ENCODE measurements around the gene MACO1. TPM values are rescaled to one million over a fixed set of nuclear protein-coding genes. Genes with fewer than 3 reads are reported as not detected.

MACO1 gene
- total and polyA plus RNA-seq, 10 of the 15 experiments (the other 5 are each of a cell fraction or from before 2014, with no cell fraction given) = 3.2 to 19.8 (median 10.3) TPM

- TF ChIP-seq BMI1 (IDR thresholded peaks at IDR 0.05; ENCODE audit: borderline replicate concordance) (0 out of 2 replicates have a peak, but pooled peaks have one; percentile 67), SMAD5 (IDR thresholded peaks at IDR 0.05; ENCODE audit: low read depth) (no peak), RFX5 (IDR thresholded peaks at IDR 0.05; ENCODE audit: low read depth, low read length) (no peak), BACH1 (IDR thresholded peaks at IDR 0.05; ENCODE audit: borderline replicate concordance) (peak; percentile 51; the same call in 1 of the 2 replicates), ZBTB33 (IDR thresholded peaks at IDR 0.05) (no peak), HCFC1 (IDR thresholded peaks at IDR 0.05; ENCODE audit: low read length) (no peak), CBX5 (IDR thresholded peaks at IDR 0.05; ENCODE audit: low read depth) (no peak), MTA2 (IDR thresholded peaks at IDR 0.05; ENCODE audit: low read depth) (peak; percentile 93), USF2 (IDR thresholded peaks at IDR 0.05; ENCODE audit: borderline replicate concordance, low read depth, low read length) (no peak; the same call in 1 of the 2 replicates), PBX3 (IDR thresholded peaks at IDR 0.05; ENCODE audit: insufficient replicate concordance, low read depth, low read length) (peak; percentile 68), PAX8 (IDR thresholded peaks at IDR 0.05) (no peak), FOXM1 (IDR thresholded peaks at IDR 0.05; ENCODE audit: low read depth, low read length) (peak; percentile 84; the same call in 1 of the 2 replicates), MXI1 (IDR thresholded peaks at IDR 0.05; ENCODE audit: low read depth, low read length) (peak; percentile 16; the same call in 1 of the 2 replicates), SUZ12 (IDR thresholded peaks at IDR 0.05; ENCODE audit: unreplicated experiment) (no peak), RCOR1 (conservative IDR thresholded peaks at IDR 0.05; ENCODE audit: low read depth, low read length) (no peak), IKZF2 (IDR thresholded peaks at IDR 0.05) (peak; percentile 94 to 96), SMC3 (IDR thresholded peaks at IDR 0.05; ENCODE audit: borderline replicate concordance, low read length) (no peak), RUNX3 (IDR thresholded peaks at IDR 0.05; ENCODE audit: low read length) (peak; percentile 99), SMAD1 (IDR thresholded peaks at IDR 0.05; ENCODE audit: low read depth, partially characterized antibody) (no peak)
- TF ChIP-seq, protein P1, sequence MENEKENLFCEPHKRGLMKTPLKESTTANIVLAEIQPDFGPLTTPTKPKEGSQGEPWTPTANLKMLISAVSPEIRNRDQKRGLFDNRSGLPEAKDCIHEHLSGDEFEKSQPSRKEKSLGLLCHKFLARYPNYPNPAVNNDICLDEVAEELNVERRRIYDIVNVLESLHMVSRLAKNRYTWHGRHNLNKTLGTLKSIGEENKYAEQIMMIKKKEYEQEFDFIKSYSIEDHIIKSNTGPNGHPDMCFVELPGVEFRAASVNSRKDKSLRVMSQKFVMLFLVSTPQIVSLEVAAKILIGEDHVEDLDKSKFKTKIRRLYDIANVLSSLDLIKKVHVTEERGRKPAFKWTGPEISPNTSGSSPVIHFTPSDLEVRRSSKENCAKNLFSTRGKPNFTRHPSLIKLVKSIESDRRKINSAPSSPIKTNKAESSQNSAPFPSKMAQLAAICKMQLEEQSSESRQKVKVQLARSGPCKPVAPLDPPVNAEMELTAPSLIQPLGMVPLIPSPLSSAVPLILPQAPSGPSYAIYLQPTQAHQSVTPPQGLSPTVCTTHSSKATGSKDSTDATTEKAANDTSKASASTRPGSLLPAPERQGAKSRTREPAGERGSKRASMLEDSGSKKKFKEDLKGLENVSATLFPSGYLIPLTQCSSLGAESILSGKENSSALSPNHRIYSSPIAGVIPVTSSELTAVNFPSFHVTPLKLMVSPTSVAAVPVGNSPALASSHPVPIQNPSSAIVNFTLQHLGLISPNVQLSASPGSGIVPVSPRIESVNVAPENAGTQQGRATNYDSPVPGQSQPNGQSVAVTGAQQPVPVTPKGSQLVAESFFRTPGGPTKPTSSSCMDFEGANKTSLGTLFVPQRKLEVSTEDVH (IDR thresholded peaks at IDR 0.05; ENCODE audit: low read depth, partially characterized antibody) = no peak
- TF ChIP-seq, protein P2, sequence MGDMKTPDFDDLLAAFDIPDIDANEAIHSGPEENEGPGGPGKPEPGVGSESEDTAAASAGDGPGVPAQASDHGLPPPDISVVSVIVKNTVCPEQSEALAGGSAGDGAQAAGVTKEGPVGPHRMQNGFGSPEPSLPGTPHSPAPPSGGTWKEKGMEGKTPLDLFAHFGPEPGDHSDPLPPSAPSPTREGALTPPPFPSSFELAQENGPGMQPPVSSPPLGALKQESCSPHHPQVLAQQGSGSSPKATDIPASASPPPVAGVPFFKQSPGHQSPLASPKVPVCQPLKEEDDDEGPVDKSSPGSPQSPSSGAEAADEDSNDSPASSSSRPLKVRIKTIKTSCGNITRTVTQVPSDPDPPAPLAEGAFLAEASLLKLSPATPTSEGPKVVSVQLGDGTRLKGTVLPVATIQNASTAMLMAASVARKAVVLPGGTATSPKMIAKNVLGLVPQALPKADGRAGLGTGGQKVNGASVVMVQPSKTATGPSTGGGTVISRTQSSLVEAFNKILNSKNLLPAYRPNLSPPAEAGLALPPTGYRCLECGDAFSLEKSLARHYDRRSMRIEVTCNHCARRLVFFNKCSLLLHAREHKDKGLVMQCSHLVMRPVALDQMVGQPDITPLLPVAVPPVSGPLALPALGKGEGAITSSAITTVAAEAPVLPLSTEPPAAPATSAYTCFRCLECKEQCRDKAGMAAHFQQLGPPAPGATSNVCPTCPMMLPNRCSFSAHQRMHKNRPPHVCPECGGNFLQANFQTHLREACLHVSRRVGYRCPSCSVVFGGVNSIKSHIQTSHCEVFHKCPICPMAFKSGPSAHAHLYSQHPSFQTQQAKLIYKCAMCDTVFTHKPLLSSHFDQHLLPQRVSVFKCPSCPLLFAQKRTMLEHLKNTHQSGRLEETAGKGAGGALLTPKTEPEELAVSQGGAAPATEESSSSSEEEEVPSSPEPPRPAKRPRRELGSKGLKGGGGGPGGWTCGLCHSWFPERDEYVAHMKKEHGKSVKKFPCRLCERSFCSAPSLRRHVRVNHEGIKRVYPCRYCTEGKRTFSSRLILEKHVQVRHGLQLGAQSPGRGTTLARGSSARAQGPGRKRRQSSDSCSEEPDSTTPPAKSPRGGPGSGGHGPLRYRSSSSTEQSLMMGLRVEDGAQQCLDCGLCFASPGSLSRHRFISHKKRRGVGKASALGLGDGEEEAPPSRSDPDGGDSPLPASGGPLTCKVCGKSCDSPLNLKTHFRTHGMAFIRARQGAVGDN (IDR thresholded peaks at IDR 0.05) = 0 out of 2 replicates have a peak, but pooled peaks have one; percentile 56
These were observed 16.9 kb downstream of the MACO1 start (continued) for GRCh38 chr1:25447547-25447946.
